Heart left ventricle (tissue), 16 donors: ENCODE data around the gene ADSS1. TPM values are rescaled to one million over a fixed set of nuclear protein-coding genes. Genes with fewer than 3 reads are reported as not detected.

ENCODE experiments used
- ATAC-seq, 4 donors: fragments of 200-7000 bp; cut with Tn5 transposase; one replicate each; pipeline ENCODE4 v1.9.1; 2020 to 2022; ENCODE audit warnings: moderate library complexity in 4 of 4, mild to moderate bottlenecking in 3 of 4, moderate number of reproducible peaks in 1 of 4
- DNase-seq, 5 donors: peaks; one replicate each; pipeline ENCODE4 v3.0.0-alpha.2; 2020
- H3K27ac ChIP-seq, 12 donors: fragments of 200-600 bp; sonication (generic) in 4 of 12; one replicate each; pipeline versions ENCODE4 v1.5.0 to v1.8.0; 2016 to 2022; ENCODE audit warnings: mild to moderate bottlenecking in 2 of 12
- H3K27me3 ChIP-seq, 9 donors: fragments of 200-600 bp; sonication (generic) in 2 of 9; one replicate each; pipeline versions ENCODE4 v1.5.1 to v1.8.0; 2016 to 2022; ENCODE audit warnings: mild to moderate bottlenecking in 3 of 9
- H3K36me3 ChIP-seq, 9 donors: fragments of 200-600 bp; sonication (generic) in 2 of 9; one replicate each; pipeline versions ENCODE4 v1.5.0 to v1.8.0; 2018 to 2022; ENCODE audit warnings: mild to moderate bottlenecking in 2 of 9
- H3K4me1 ChIP-seq, 12 donors: fragments of 200-600 bp; sonication (generic) in 4 of 12; one replicate each; pipeline versions ENCODE4 v1.5.0 to v1.8.0; 2016 to 2022; ENCODE audit warnings: mild to moderate bottlenecking in 3 of 12
- H3K4me3 ChIP-seq, 12 donors: fragments of 200-600 bp; sonication (generic) in 4 of 12; one replicate each; pipeline versions ENCODE4 v1.5.0 to v1.8.0; 2017 to 2022; ENCODE audit warnings: mild to moderate bottlenecking in 9 of 12, moderate library complexity in 4 of 12
- H3K9me3 ChIP-seq, 12 donors: fragments of 200-600 bp; sonication (generic) in 4 of 12; one replicate each; pipeline versions ENCODE4 v1.5.0 to v1.8.0; 2016 to 2022; ENCODE audit warnings: mild to moderate bottlenecking in 1 of 12
- CTCF ChIP-seq, 12 donors: fragments of 200-600 bp; sonication (generic) in 4 of 12; IDR thresholded peaks; one replicate each; pipeline versions ENCODE4 v1.5.0 to v1.8.0; 2018 to 2022; ENCODE audit warnings: antibody characterized with exemption in 12 of 12, mild to moderate bottlenecking in 5 of 12
- POLR2A ChIP-seq, 2 donors: fragments of 450-650 bp; IDR thresholded peaks; one replicate each; pipeline ENCODE4 v1.6.1; 2017; ENCODE audit warnings: antibody characterized with exemption in 2 of 2, mild to moderate bottlenecking in 2 of 2, moderate library complexity in 2 of 2
- WGBS, 4 donors: extraction: QIAGEN DNeasy Blood & Tissue Kit in 2 of 4; methylation state at CpG; one replicate each; pipeline versions ENCODE4 v1.1.5 to v1.1.7; 2013 to 2018; 5-methylcytosine and 5-hydroxymethylcytosine counted together
- intact Hi-C, 10 donors: fragments of 100-400 bp; cut with DNase I; formaldehyde crosslinking; loops; one replicate each; pipeline versions ENCODE4 v1.11.1 to v1.14.2; 2022
- polyA plus RNA-seq, 2 donors: library from polyadenylated mRNA; stranded (reverse); fragments of 200-250 nt; gene quantifications; one replicate each; pipeline ENCODE4 v1.2.3, GENCODE V29; 2013
- total RNA-seq, 9 donors: library from RNA; depleted of rRNA in 2 of 9; stranded (reverse); fragments of >200 nt in 2 of 9; fragmentation: NEBNext Ultra II Directional in 3 of 9; extraction: Animal tissue kit (Norgen Biotek cat#: 25700) in 3 of 9; gene quantifications; one replicate each; pipeline versions ENCODE4 v1.1.0 to v1.2.4, GENCODE V29; 2016 to 2023
- donor health status: ischemic (EF 13 %, LVEDD 7.1; RV severe dilation, severe dysfunction).
- donor health status: healthy with polysubstance abuse.
- donor health status: DM: no; HTN: yes; CAD: no.
- donor health status: DM: no; HTN: no; CAD: no.
- donor health status: ischemic (EF 25% LVEDD 6.9; RV normal size, moderate dysfunction).
- donor health status: ischemic (EF 25% LVEDD 5.7; RV mildly dilated, moderate dysfunction).
- donor health status: healthy.
- donor health status: DM: yes; HTN: yes; CAD: no.
- donor health status: ischemic (EF 35%, LVEDD 5.7; RV mildly dilated, moderate dysfunction).
- donor health status: nonischemic (EF 11% LVEDD 7.7; RV severe dilation, severe dysfunction).
- donor health status: DM: yes; HTN: yes; CAD: no.
- donor health status: PGD.
- donor health status: ischemic (EF 29% LVEDD 5.4; RV normal size, mild dysfunction).
- donor health status: nonischemic (EF 23%, LVEDD 6.1; RV moderate dilation, normal function).

ADSS1 gene
- total and polyA plus RNA-seq, 11 donors, result 64.7 to 258 (median 160) TPM

GRCh38 chr14:104705340-104706047 is 18.5 kb upstream of the ADSS1 start:
- TF ChIP-seq CTCF (IDR thresholded peaks at IDR 0.05) (no peak), POLR2A (IDR thresholded peaks at IDR 0.05) (no peak)
- Histone ChIP-seq H3K27ac (no peak overlapping the region), H3K27me3 (no peaks in the 10 kb centered on the region), H3K9me3 (no peaks in the 10 kb centered on the region), H3K4me1 (peaks cover 0 to 43% (median 7%) of the 10 kb centered on the region in 12 donors), H3K4me3 (no peak overlapping the region), H3K36me3 (peaks cover 0 to 72% (median 51%) of the 10 kb centered on the region in 9 donors)
- WGBS, 4 donors, result 95 to 98% (median 96%) methylated on average over 13 to 21 of the region's 21 CpGs
- no peak for ATAC-seq
- no peak for DNase-seq
- intact Hi-C loops, result loop anchor here in 2 of 10 donors (2.0 to 5.0 kb wide), 2 partner anchors 38 to 47 kb away; no protein-coding TSS in a partner anchor

GRCh38 chr14:104706733-104707607 is 17.1 kb upstream of the ADSS1 start:
- TF ChIP-seq POLR2A (IDR thresholded peaks at IDR 0.05) (no peak), CTCF (IDR thresholded peaks at IDR 0.05) (no peak)
- H3K27ac ChIP-seq, result no peak overlapping the region
- DNase-seq (no peak), ATAC-seq (no peak)
- no peaks in the 10 kb centered on the region for H3K9me3 ChIP-seq
- WGBS, 4 donors, result 69 to 78% (median 74%) methylated on average over 9 to 28 of the region's 28 CpGs
- H3K36me3 ChIP-seq, result peaks cover 0 to 78% (median 58%) of the 10 kb centered on the region in 9 donors
- H3K4me1 ChIP-seq, result peaks cover 0 to 30% (median 5%) of the 10 kb centered on the region in 12 donors
- H3K4me3 ChIP-seq, result no peak overlapping the region
- intact Hi-C loops, result loop anchor here in 2 of 10 donors (2.0 to 5.0 kb wide), 2 partner anchors 40 to 48 kb away; no protein-coding TSS in a partner anchor
- H3K27me3 ChIP-seq, result no peaks in the 10 kb centered on the region

- no peak for DNase-seq
- peaks cover 0 to 78% (median 62%) of the 10 kb centered on the region in 9 donors for H3K36me3 ChIP-seq
- WGBS, 4 donors, result 64 to 76% (median 71%) methylated on average over 8 to 34 of the region's 34 CpGs
- TF ChIP-seq CTCF (IDR thresholded peaks at IDR 0.05) (no peak), POLR2A (IDR thresholded peaks at IDR 0.05) (no peak)
- ATAC-seq, result peak in 1 of 4 donors; percentile 6
- no peak overlapping the region for H3K4me3 ChIP-seq
- no peaks in the 10 kb centered on the region for H3K27me3 ChIP-seq
- H3K9me3 ChIP-seq, result no peaks in the 10 kb centered on the region
- H3K4me1 ChIP-seq, result peaks cover 0 to 27% (median 5%) of the 10 kb centered on the region in 12 donors
- intact Hi-C loops, result loop anchor here (1.0 to 5.0 kb wide), 5 partner anchors 41 to 59 kb away; no protein-coding TSS in a partner anchor
- H3K27ac ChIP-seq, result no peak overlapping the region
These were observed 16.1 kb upstream of the ADSS1 start for GRCh38 chr14:104707608-104708595.
